IPS-11a (cell line): Measurements from ENCODE around the gene SCD.
A peak's percentile ranks its signal among the peaks of the same experiment; 100 is the strongest.
"Not testable (repeated sequence)": the region's sequence is repeated elsewhere in the genome, so short reads cannot be mapped to it uniquely, and the experiment has no call there.

Source experiments
- H3K4me3 ChIP-seq: one replicate; pipeline ENCODE4 v1.5.1; 2013; ENCODE audit warnings: low read depth, low read length, control low read depth

The SCD gene

DNA sequence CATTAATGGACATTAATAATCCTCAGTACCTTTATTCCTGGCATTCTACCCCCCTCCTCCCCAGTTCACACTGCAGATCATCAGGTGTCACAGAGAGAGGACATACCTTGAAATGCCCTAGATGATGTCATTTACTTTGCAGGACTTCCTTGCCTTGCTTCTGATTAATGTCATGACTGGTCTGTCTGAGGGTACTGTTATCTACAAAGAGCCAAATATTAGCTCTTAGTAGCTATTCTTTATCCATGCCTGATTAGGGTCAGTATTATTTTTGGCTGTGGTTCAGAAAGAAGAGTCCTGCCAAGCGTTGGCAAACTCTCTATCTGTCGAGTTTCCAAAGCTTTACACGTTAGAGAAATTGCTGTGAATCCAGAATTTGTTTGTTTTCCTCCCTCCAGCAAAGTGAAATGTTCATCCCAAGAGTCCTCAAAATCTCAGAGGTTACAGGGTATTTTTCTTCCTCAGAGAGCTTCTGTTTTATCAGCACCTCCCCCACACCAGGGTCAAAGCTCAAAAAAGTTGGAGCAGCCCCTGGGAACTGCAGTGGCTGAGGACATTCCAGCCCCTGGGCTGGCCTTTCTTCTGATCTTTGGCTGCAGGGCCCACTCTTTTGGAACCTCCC is 12.6 kb downstream of the SCD start:
- no peak overlapping the region for H3K4me3 ChIP-seq

DNA sequence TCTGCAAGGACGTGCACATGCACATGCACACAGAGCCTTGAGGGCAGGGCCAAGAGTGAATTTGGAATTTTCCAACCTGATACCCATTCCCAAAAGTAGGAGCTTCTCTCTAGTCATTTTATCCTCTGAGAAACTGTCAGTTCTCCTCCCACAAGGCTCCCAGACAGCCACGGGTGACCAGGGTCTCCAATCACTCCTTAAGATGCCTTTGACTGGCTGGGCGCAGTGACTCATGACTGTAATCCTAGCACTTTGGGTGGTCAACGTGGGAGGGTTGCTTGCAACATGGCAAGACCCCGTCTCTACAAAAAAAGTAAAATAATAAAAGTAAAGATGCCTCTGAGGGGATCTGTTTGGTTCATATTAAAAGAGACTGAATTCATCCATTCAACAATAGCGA is 13.2 kb downstream of the SCD start:
- H3K4me3 ChIP-seq = no peak overlapping the region

DNA sequence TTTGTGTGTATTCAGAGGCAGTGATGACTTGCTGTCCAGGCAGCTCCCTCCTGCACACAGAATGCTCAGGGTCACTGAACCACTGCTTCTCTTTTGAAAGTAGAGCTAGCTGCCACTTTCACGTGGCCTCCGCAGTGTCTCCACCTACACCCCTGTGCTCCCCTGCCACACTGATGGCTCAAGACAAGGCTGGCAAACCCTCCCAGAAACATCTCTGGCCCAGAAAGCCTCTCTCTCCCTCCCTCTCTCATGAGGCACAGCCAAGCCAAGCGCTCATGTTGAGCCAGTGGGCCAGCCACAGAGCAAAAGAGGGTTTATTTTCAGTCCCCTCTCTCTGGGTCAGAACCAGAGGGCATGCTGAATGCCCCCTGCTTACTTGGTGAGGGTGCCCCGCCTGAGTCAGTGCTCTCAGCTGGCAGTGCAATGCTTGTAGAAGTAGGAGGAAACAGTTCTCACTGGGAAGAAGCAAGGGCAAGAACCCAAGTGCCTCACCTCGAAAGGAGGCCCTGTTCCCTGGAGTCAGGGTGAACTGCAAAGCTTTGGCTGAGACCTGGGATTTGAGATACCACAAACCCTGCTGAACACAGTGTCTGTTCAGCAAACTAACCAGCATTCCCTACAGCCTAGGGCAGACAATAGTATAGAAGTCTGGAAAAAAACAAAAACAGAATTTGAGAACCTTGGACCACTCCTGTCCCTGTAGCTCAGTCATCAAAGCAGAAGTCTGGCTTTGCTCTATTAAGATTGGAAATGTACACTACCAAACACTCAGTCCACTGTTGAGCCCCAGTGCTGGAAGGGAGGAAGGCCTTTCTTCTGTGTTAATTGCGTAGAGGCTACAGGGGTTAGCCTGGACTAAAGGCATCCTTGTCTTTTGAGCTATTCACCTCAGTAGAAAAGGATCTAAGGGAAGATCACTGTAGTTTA is 15.8 kb downstream of the SCD start:
- H3K4me3 ChIP-seq = no peak overlapping the region

DNA sequence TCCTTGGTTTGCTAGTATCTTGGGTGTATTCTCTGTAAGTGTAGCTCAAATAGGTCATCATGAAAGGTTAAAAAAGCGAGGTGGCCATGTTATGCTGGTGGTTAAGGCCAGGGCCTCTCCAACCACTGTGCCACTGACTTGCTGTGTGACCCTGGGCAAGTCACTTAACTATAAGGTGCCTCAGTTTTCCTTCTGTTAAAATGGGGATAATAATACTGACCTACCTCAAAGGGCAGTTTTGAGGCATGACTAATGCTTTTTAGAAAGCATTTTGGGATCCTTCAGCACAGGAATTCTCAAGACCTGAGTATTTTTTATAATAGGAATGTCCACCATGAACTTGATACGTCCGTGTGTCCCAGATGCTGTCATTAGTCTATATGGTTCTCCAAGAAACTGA is 17.1 kb downstream of the SCD start:
- no peak overlapping the region for H3K4me3 ChIP-seq

DNA sequence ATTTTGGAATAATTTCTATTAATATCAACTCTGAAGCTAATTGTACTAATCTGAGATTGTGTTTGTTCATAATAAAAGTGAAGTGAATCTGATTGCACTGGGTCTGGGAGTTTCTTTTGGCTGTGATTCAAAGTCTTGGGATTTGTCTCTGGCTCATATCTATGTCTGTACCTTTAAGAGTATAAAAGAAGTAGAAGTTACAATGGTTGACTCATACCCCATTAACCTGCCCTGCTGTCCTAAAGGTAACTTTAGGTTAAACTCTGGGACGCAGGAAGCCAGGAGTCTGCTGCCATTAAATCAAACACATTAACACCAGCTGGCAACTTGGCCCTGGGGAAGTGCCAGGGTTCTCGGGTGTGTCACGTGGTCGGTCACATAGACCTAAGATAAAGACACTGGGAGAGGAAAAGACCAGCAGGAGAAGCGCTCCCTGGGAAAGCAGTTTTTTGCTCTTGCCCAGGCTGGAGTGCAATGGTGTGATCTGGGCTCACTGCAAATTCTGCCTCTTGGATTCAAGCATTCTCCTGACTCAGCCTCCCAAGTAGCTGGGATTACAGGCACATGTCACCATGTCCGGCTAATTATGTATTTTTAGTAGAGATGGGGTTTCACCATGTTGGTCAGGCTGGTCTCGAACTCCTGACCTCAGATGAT is 17.8 kb downstream of the SCD start:
- H3K4me3 ChIP-seq = no peak overlapping the region

DNA sequence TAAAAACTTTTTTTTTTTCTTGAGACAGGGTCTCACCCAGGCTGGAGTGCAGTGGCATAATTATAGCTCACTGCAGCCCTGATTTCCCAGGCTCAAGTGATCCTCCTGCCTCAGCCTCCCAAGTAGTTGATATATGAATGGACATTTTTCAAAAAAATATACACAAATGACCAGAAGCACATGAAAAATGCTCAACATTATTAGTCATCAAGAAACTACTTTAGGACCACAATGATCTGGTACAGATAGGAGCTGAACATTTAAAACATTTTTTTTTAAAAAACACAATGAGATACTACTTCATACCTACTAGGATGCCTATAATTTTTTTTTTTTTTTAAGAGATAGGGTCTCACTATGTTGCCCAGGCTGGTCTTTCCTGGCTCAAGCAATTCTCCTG is 21.7 kb downstream of the SCD start:
- no peak overlapping the region for H3K4me3 ChIP-seq

DNA sequence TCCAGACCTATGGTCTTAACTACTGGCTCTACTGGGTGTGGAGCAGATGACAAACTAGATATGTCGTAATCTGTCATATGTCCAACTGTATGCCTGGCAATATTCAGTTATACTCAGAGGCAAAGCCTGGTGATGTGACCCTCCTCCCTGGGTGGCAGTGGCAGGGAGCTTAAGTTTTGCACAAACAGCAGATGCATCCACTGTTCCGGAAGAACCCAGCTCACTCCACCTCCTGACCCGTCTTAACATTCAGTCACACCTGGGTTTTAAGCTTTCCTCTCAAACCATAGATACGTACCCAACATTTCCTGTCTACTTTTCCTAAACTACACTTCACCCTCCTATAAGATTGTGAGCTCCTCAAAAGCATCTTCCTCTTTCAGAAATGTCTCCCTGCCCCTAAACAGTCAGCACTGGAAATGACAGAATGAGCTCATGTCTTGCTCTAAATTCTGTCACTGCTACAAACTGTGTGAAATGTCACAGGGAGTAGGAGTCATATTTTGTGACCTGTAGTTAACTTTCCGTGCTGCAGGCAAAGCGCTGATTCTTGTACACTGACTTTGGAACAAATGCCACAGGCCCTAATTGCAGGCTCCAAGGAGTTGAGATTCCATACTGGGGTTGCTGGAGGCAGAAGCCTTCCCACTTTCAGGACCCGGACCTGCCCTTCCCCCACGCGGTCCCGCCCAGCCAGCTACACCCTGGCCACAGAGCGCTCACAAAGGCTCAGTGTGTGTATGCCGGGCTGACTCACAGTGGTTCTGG is 23.9 kb downstream of the SCD start:
- no peak overlapping the region for H3K4me3 ChIP-seq

DNA sequence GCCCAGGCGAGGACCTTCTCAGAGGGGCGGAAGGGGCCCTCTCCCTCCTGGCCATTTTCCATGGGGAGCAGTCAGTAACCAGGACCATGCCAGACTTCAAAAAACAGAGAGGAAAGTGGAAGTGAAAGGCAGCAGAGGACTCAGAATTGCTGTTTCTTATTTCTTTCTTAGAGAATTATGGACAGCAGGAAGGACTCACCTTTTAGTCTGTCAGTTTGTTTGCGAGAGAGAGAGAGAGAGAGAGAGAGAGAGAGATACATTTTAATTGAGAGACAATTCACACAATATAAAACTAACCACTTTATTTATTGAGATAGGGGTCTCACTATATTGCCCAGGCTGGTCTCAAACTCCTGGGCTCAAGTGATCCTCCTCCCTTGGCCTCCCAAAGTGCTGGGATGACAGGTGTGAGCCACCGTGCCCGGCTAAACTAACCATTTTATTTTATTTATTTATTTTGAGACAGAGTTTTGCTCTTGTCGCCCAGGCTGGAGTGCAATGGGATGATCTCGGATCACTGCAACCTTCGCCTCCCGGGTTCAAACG is 24.5 kb downstream of the SCD start:
- no peak overlapping the region for H3K4me3 ChIP-seq

DNA sequence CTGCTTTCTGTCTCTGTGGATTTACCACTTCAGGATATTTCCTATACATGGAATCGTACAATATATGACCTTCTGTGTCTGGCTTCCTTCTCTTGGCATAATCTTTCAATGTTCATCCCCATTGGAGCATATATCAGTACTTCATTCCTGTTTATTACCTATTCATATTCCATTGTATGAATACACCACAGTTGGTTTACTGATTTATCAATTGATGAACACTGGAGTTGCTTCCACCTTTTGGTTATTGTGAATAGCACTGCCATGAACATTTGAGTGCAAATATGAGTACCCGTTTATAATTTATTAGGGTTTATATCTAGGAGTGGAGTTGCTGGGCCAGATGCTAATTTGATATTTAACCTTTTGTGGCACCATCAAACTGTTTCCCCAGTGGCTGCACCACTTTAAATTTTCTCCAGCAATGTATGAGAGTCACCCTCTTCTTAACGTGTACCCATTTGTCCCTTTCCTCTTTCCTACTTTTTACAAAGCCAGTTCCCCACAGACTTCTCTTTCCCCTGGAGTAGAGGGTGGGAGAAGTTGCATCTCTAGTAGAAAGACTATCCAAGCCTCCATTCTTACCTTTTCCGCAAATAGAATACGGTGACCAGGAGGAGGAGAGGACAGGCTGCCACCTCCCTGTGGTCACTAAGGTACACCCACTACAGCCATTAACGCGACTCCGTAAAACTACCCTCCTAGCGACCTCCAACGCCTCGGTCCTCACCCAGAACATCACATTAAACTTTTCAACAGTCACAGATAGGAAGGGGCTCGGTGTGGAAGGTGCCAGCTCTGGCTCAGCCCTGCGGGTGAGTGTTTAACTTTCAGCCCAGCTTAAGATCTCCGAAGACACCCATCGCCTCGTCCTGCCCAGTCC is 25.6 kb downstream of the SCD start:
- peak overlapping the region; percentile 55 for H3K4me3 ChIP-seq

DNA sequence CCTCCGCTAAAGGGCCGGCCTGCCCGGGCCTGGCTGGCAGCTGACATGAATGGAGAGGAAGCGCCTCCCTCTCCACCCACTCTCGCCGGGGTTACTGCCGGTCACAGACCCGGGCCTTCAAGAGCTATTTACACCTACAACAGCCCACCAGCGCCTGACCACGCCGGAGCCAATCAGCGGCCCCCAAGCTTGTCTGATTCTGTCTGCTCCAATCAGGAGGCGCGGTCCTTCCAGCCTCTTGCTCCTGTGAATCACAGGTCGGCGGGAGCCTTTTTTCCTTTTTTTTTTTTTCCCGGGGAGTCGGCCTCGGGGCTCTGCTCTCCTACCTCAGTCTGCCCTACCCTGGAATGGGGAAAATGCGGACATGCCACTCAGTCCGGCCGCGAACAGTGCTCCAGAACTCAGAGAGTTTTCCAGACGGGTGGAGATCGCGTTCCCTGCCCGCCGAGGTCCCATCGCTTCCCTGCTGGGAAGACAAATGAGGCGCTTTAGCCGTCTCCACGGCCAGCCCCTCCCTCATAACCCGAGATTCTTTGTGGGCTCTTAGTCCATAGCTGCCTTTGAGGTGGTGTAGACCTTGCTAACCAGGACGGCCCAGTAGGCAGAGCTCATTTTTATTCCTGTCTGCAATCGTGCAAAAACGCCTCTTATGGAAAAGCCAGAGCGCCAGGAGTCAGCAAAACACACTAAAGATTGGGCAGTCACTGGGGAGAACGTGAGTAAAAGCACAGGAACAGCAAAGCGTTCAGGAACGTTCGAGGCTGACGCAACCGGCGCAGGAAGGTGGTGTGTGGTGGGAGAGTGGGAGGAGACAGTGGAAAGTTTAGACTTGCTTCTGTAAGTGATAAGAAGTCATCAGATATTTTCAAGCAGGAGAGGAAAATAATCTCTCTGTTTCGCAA is 26.5 kb downstream of the SCD start:
- H3K4me3 ChIP-seq = peak overlapping the region; percentile 66

DNA sequence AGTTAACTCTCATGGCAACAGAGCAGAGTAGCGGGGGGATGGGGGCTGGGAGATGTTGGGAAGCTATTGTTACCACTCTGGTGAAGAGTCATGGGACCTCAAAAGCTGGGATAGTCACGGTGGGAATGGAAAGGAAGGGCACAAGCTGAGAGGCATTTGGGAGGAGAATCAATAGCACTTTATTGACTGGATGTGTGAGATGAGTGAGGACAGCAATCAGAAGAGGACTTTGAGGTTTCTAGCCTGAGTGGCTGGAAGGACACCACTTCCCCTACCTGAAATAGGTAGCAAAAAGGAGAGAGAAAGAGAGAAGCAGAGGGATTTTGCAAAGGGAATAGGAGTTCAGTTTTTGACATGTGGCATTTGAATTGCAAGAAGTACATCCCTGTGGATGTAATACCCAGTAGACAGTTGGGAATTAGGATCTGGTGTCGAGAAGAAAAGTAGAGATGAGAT is 27.2 kb downstream of the SCD start:
- H3K4me3 ChIP-seq = peak overlapping the region; percentile 66

DNA sequence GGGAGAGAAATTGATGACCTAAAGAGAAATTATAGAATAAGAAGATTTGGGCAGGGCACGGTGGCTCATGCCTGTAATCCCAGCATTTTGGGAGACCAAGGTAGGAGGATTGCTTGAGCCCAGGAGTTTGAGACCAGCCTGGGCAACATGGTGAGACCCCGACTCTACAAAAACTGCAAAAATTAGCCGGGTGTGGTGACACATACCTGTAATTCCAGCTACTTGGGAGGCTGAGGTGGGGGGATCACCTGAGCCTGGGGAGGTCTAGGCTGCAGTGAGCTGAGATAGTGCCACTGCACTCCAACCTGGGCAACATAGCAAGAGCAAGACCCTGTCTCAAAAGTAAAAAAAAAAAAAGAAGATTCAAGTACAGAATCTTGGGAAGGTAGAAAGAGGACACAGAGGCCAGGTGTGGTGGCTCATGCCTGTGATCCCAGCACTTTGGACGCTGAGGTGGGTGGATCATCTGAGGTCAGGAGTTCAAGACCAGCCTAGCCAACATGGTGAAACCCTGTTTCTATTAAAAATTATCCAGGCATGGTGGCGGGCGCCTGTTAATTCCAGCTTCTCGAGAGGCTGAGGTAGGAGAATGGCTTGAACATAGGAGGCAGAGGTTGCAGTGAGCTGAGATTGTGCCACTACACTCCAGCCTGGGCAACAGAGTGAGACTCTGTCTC is 27.8 kb downstream of the SCD start:
- peak overlapping the region; percentile 66 for H3K4me3 ChIP-seq

DNA sequence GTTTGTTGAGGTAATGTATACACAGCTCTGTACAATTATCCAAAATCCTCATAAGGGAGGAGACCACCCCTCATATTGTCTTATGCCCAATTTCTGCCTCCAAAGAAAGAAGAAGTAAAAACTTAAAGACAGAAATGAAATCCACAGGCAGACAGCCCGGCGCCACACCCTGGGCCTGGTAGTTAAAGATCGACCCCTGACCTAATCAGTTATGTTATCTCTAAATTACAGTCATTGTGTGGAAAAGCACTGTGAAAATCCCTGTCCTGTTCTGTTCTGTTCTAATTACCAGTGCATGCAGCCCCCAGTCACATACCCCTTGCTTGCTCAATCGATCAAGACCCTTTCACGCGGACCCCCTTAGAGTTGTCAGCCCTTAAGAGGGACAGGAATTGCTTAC is 29.6 kb downstream of the SCD start:
- H3K4me3 ChIP-seq = not testable (repeated sequence)

DNA sequence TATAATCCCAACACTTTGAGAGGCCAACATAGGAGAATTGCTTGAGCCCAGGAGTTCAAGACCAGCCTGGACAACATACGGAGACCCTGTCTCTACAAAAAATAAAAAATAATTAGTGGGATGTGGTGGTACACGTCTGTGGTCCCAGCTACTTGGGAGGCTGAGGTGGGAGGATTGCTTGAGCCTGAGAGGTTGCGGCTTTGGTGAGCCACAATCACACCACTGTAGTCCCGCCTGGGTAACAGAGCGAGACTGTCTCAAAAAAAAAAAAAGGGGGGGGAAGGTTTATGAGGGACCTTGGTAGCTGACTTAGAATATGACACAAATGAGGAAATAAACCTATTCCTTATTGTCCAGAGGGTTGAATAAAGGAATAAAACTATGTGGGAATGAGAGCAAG is 30.8 kb downstream of the SCD start:
- no peak overlapping the region for H3K4me3 ChIP-seq

DNA sequence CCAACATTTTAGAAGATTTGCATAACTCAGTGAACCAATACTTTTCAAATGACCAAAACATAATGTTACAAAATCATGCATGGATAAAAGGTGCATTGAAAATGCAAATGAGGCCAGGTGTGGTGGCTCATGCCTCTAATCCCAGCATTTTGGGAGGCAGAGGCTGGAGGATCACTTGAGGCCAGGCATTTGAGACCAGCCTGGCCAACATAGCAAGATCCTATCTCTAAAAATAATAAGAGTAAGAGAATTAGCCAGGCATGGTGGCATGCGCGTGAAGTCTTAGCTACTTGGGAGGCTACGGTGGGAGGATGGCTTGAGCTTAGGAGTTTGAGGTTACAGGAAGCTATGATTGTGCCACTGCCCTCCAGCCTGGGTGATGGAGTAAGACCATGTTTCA is 33.4 kb downstream of the SCD start:
- no peak overlapping the region for H3K4me3 ChIP-seq

DNA sequence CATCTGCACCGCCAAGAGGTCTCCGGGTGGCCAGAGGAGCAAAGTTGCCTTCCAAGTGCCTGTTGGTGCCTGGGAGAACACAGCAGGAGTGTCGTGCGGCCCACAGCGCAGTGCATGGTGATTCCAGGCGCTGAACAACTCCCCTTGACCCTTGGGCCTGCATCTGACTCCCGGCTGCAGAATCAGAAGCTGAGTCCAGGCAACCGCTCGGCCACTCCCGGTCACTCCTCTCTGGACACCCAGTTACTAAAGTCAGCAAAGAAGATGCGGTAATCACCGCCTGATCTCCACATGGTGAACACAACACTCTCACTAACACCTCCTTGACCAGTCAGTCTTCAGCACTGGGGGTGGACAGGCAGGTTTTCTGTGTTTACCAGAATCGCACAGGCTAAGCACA is 35.5 kb downstream of the SCD start:
- no peak overlapping the region for H3K4me3 ChIP-seq

DNA sequence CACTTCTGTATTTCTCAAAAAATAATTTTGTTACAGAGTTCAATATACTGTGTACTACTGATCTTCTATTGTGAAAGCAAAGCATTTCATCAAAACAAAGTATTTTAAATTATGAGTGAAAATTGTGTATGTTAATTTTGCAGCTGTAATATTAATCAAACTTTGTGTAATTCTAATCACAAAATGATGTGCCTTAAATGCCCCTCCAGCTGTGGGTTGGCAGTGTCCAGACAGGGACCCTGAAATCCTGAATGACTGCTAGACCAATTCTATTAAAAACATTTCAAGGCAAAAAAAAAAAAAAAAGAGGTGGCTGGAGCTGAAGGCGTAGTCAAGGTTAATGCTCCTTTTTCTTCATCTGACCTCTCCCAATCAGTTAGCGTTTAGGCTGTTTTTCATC is 36.2 kb downstream of the SCD start:
- H3K4me3 ChIP-seq = no peak overlapping the region
